ENCODE measurements around the gene PTN.

PTN gene

GRCh38 chr7:137324796-137325696 is 18.5 kb downstream of the PTN start:
- no peak for DNase-seq (ENCODE audit: low read depth in 2 of 2)

- no peak for DNase-seq (ENCODE audit: low read depth in 2 of 2)
Observed at GRCh38 chr7:137316648-137317353, 26.7 kb downstream of the PTN start.

GRCh38 chr7:137313201-137313600 is 30.3 kb downstream of the PTN start:
- DNase-seq (ENCODE audit: low read depth in 2 of 2), result no peak

GRCh38 chr7:137306748-137307147 is 36.8 kb downstream of the PTN start:
- DNase-seq (ENCODE audit: low read depth in 2 of 2), result no peak

GRCh38 chr7:137305901-137306621 is 37.5 kb downstream of the PTN start:
- no peak for DNase-seq (ENCODE audit: low read depth in 2 of 2)

- DNase-seq (ENCODE audit: low read depth in 2 of 2), result no peak
Observed at GRCh38 chr7:137304624-137305235, 38.8 kb downstream of the PTN start.

- DNase-seq (ENCODE audit: low read depth in 2 of 2), result no peak
Observed at GRCh38 chr7:137304165-137304564, 39.4 kb downstream of the PTN start.

GRCh38 chr7:137302081-137302480 is 41.5 kb downstream of the PTN start:
- no peak for DNase-seq (ENCODE audit: low read depth in 2 of 2)

GRCh38 chr7:137298464-137298794 is 45.1 kb downstream of the PTN start:
- DNase-seq (ENCODE audit: low read depth in 2 of 2), result no peak

GRCh38 chr7:137297551-137298463 is 45.7 kb downstream of the PTN start:
- no peak for DNase-seq (ENCODE audit: low read depth in 2 of 2)

- no peak for DNase-seq (ENCODE audit: low read depth in 2 of 2)
Observed at GRCh38 chr7:137296576-137296975, 47.0 kb downstream of the PTN start.

GRCh38 chr7:137295739-137296324 is 47.7 kb downstream of the PTN start:
- DNase-seq (ENCODE audit: low read depth in 2 of 2), result no peak

GRCh38 chr7:137289101-137289500 is 54.4 kb downstream of the PTN start:
- no peak for DNase-seq (ENCODE audit: low read depth in 2 of 2)

GRCh38 chr7:137287651-137288258 is 55.8 kb downstream of the PTN start:
- no peak for DNase-seq (ENCODE audit: low read depth in 2 of 2)

- DNase-seq (ENCODE audit: low read depth in 2 of 2), result no peak
Observed at GRCh38 chr7:137283153-137283552, 60.4 kb downstream of the PTN start.

GRCh38 chr7:137282043-137282442 is 61.5 kb downstream of the PTN start:
- DNase-seq (ENCODE audit: low read depth in 2 of 2), result no peak

GRCh38 chr7:137276189-137276588 is 67.3 kb downstream of the PTN start:
- DNase-seq (ENCODE audit: low read depth in 2 of 2), result no peak

GRCh38 chr7:137272249-137272648 is 71.3 kb downstream of the PTN start:
- no peak for DNase-seq (ENCODE audit: low read depth in 2 of 2)

GRCh38 chr7:137269240-137269639 is 74.3 kb downstream of the PTN start:
- DNase-seq (ENCODE audit: low read depth in 2 of 2), result no peak
